PFSK-1 (cell line): ENCODE results near the gene MARK1.

Experiments
- POLR2AphosphoS5 ChIP-seq: IDR thresholded peaks from 2 replicates; pipeline ENCODE4 v1.6.1; 2012; ENCODE audit warnings: low read depth, mild to moderate bottlenecking, control low read depth, low read length, moderate library complexity
- REST ChIP-seq, 2 experiments: IDR thresholded peaks; 2 replicates each; pipeline versions ENCODE4 v1.6.1 to v1.8.0; 2011 to 2012; ENCODE audit warnings: low read depth in 2 of 2, low read length in 2 of 2, control low read depth in 1 of 2, inconsistent platforms in 1 of 2, mild to moderate bottlenecking in 1 of 2, moderate library complexity in 1 of 2; ENCODE audit not compliant: insufficient read depth in 1 of 2
- TAF1 ChIP-seq: IDR thresholded peaks from 2 replicates; pipeline ENCODE4 v1.6.1; 2012; ENCODE audit warnings: low read length, control low read depth, borderline replicate concordance; ENCODE audit not compliant: insufficient read depth

- TF ChIP-seq POLR2AphosphoS5 = no peak
- no peak for TF ChIP-seq REST (IDR thresholded peaks at IDR 0.05; ENCODE audit: insufficient read depth in 1 of 2, low read depth in 2 of 2, low read length in 2 of 2)
- no peak for TF ChIP-seq TAF1
Observed at GRCh38 chr1:220691053-220691684, 163.2 kb downstream of the MARK1 start.
